ENCODE results near the gene CDC25B. TPM values are rescaled to one million over a fixed set of nuclear protein-coding genes. Genes with fewer than 3 reads are reported as not detected.

The CDC25B gene
- total RNA-seq, 1 donor from 2014 or later = 24.3 TPM

Other genes starting within 250 kb of the CDC25B start
- not detected in 2 replicates for gene GFRA4, start 132.9 kb upstream of the CDC25B start, total RNA-seq
- gene ADAM33, start 114.3 kb upstream of the CDC25B start, total RNA-seq = not detected in 2 replicates
- not detected in 2 replicates for gene SIGLEC1, start 83.7 kb upstream of the CDC25B start, total RNA-seq
- gene HSPA12B, start 63.6 kb upstream of the CDC25B start, total RNA-seq = not detected in 2 replicates
- gene ADISSP, start 28.6 kb upstream of the CDC25B start, total RNA-seq = 29.9 and 31.1 TPM in 2 replicates
- gene SPEF1, start 14.9 kb upstream of the CDC25B start, total RNA-seq = not detected in 2 replicates
- 50.1 and 51.7 TPM in 2 replicates for gene CENPB, start 9.6 kb upstream of the CDC25B start, total RNA-seq
- 13.4 and 13.5 TPM in 2 replicates for gene AP5S1, start 24.2 kb downstream of the CDC25B start, total RNA-seq
- 33.5 and 39.7 TPM in 2 replicates for gene MAVS, start 50.5 kb downstream of the CDC25B start, total RNA-seq
- gene PANK2, start 93.1 kb downstream of the CDC25B start, total RNA-seq = 52.1 and 55.0 TPM in 2 replicates
- gene RNF24, start 219.2 kb downstream of the CDC25B start, total RNA-seq = 6.3 and 6.9 TPM in 2 replicates

Measured in activated B cell treated with CpG ODN at 0.5 μM for 24 hours (primary cell).